SK-N-SH (cell line): ENCODE data around the gene MFAP4. TPM values are rescaled to one million over a fixed set of nuclear protein-coding genes. Genes with fewer than 3 reads are reported as not detected.
A peak's percentile ranks its signal among the peaks of the same experiment; 100 is the strongest.

Experiments used
- CTCF ChIA-PET: fragments of 300-600, 350-600 bp; formaldehyde crosslinking; extraction: SDS; loops from one replicate; lab custom pipeline; 2021; lab: Yijun Ruan, JAX
- POLR2A ChIA-PET: fragments of 350-600 bp; sonication (Branson Sonifier 250); formaldehyde crosslinking; extraction: SDS; loops from one replicate; lab custom pipeline; 2020; ENCODE audit warnings: antibody characterized with exemption, inconsistent platforms; lab: Yijun Ruan, JAX
- DNase-seq: peaks from one replicate; pipeline ENCODE4 v3.0.0; 2012
- H2AFZ ChIP-seq: fragments of 200-600 bp; sonication (generic); 2 replicates; pipeline ENCODE4 v1.8.1; 2016; ENCODE audit warnings: antibody characterized with exemption, mild to moderate bottlenecking, low read depth
- H3F3A ChIP-seq: fragments of 200-600 bp; sonication (generic); replicated peaks from 2 replicates; pipeline ENCODE3; 2016; ENCODE audit warnings: antibody characterized with exemption, mild to moderate bottlenecking; ENCODE audit not compliant: insufficient read depth
- H3K27ac ChIP-seq, 2 experiments: fragments of 200-500 bp in 1 of 2; fragments of 200-600 bp in 1 of 2; sonication (Bioruptor generic) in 1 of 2; sonication (generic), shearing (Covaris generic) in 1 of 2; 2 replicates each; pipeline versions ENCODE4 v1.5.1 to v1.6.1; 2014 to 2016; ENCODE audit warnings: low read depth in 2 of 2, inconsistent platforms in 1 of 2, low read length in 1 of 2, mild to moderate bottlenecking in 1 of 2, mixed read lengths in 1 of 2
- H3K27me3 ChIP-seq: fragments of 200-600 bp; sonication (generic), shearing (Covaris generic); 2 replicates; pipeline ENCODE4 v1.6.1; 2016; ENCODE audit warnings: mixed run types; ENCODE audit not compliant: insufficient read depth
- H3K36me3 ChIP-seq, 2 experiments: fragments of 200-500 bp in 1 of 2; fragments of 200-600 bp in 1 of 2; sonication (Bioruptor generic) in 1 of 2; sonication (generic) in 1 of 2; replicated peaks in 1 of 2; 2 replicates each; pipeline versions ENCODE3 to v1.5.1; 2014 to 2016; ENCODE audit warnings: low read length in 1 of 2, mild to moderate bottlenecking in 1 of 2; ENCODE audit not compliant: insufficient read depth in 2 of 2, control insufficient read depth in 1 of 2
- H3K4me1 ChIP-seq, 2 experiments: fragments of 200-500 bp in 1 of 2; fragments of 200-600 bp in 1 of 2; sonication (Bioruptor generic) in 1 of 2; sonication (generic), shearing (Covaris generic) in 1 of 2; 2 replicates each; pipeline versions ENCODE4 v1.5.1 to v1.6.1; 2014 to 2016; ENCODE audit warnings: low read depth in 1 of 2, low read length in 1 of 2, mixed run types in 1 of 2; ENCODE audit not compliant: insufficient read depth in 2 of 2, control insufficient read depth in 1 of 2
- H3K4me2 ChIP-seq: fragments of 200-600 bp; sonication (generic), shearing (Covaris generic); 2 replicates; pipeline ENCODE4 v1.6.1; 2017; ENCODE audit warnings: mixed run types
- H3K4me3 ChIP-seq, 2 experiments: fragments of 200-500 bp in 1 of 2; fragments of 200-600 bp in 1 of 2; sonication (Bioruptor generic) in 1 of 2; sonication (generic), shearing (Covaris generic) in 1 of 2; 2 replicates each; pipeline versions ENCODE4 v1.5.1 to v1.8.1; 2014 to 2016; ENCODE audit warnings: low read depth in 2 of 2, inconsistent platforms in 1 of 2, low read length in 1 of 2, mild to moderate bottlenecking in 1 of 2, mixed read lengths in 1 of 2, moderate library complexity in 1 of 2
- H3K79me2 ChIP-seq: fragments of 200-600 bp; sonication (generic); 2 replicates; pipeline ENCODE4 v1.8.1; 2017; ENCODE audit warnings: mild to moderate bottlenecking; ENCODE audit not compliant: insufficient read depth
- H3K9ac ChIP-seq: fragments of 200-600 bp; sonication (generic); 2 replicates; pipeline ENCODE4 v1.6.1; 2017; ENCODE audit warnings: mixed run types
- H3K9me2 ChIP-seq: fragments of 200-600 bp; sonication (generic); 2 replicates; pipeline ENCODE4 v1.6.1; 2017; ENCODE audit warnings: mixed run types
- H3K9me3 ChIP-seq: fragments of 200-600 bp; sonication (generic); 2 replicates; pipeline ENCODE4 v1.6.1; 2017; ENCODE audit warnings: mixed run types, mild to moderate bottlenecking, moderate library complexity
- H4K20me1 ChIP-seq: fragments of 200-600 bp; sonication (generic); 2 replicates; pipeline ENCODE4 v1.6.1; 2017; ENCODE audit warnings: mild to moderate bottlenecking, mixed run types; ENCODE audit not compliant: insufficient read depth
- EP300 ChIP-seq, 2 experiments: IDR thresholded peaks; 2 replicates each; pipeline versions ENCODE4 v1.4.0 to v1.6.1; 2012; ENCODE audit warnings: borderline replicate concordance in 1 of 2, low read depth in 1 of 2, low read length in 1 of 2
- EZH2phosphoT487 ChIP-seq: fragments of 200-600 bp; sonication (generic); IDR thresholded peaks from 2 replicates; pipeline ENCODE4 v1.6.1; 2017; ENCODE audit warnings: low read depth, mixed run types, mild to moderate bottlenecking, antibody characterized with exemption, moderate library complexity, borderline replicate concordance
- FOSL2 ChIP-seq: IDR thresholded peaks from 2 replicates; pipeline ENCODE4 v1.4.0; 2012; ENCODE audit warnings: low read depth, mild to moderate bottlenecking, moderate library complexity, borderline replicate concordance
- FOXJ3 ChIP-seq: sonication (generic); formaldehyde crosslinking; IDR thresholded peaks from 2 replicates; pipeline ENCODE4 v1.5.1; 2020; ENCODE audit warnings: mild to moderate bottlenecking, missing genetic modification reagents
- GABPA ChIP-seq: IDR thresholded peaks from 2 replicates; pipeline ENCODE4 v1.4.0; 2012; ENCODE audit warnings: low read depth, mild to moderate bottlenecking
- GATA2 ChIP-seq: sonication (generic); formaldehyde crosslinking; IDR thresholded peaks from 2 replicates; pipeline ENCODE4 v1.5.0; 2020; ENCODE audit warnings: mild to moderate bottlenecking, missing genetic modification reagents
- JUND ChIP-seq: IDR thresholded peaks from 2 replicates; pipeline ENCODE4 v1.4.0; 2012
- MEF2A ChIP-seq: IDR thresholded peaks from 2 replicates; pipeline ENCODE4 v1.4.0; 2012; ENCODE audit warnings: low read depth, borderline replicate concordance
- MXI1 ChIP-seq: IDR thresholded peaks from 2 replicates; pipeline ENCODE4 v1.6.1; 2012; ENCODE audit warnings: mild to moderate bottlenecking, low read depth, low read length, improper control_type of control experiment
- NFIC ChIP-seq: IDR thresholded peaks from 2 replicates; pipeline ENCODE4 v1.4.0; 2012; ENCODE audit warnings: borderline replicate concordance
- NRF1 ChIP-seq: IDR thresholded peaks from 2 replicates; pipeline ENCODE4 v1.6.1; 2012; ENCODE audit warnings: low read depth, mild to moderate bottlenecking, low read length
- POLR2AphosphoS5 ChIP-seq: IDR thresholded peaks from 2 replicates; pipeline ENCODE4 v1.6.1; 2012; ENCODE audit warnings: low read depth, low read length
- RAD21 ChIP-seq: IDR thresholded peaks from 2 replicates; pipeline ENCODE4 v1.6.1; 2012; ENCODE audit warnings: mild to moderate bottlenecking, low read length
- RFX5 ChIP-seq: IDR thresholded peaks from 2 replicates; pipeline ENCODE4 v1.6.1; 2012; ENCODE audit warnings: mild to moderate bottlenecking, improper control_type of control experiment, low read length
- RXRA ChIP-seq: IDR thresholded peaks from 2 replicates; pipeline ENCODE4 v1.4.0; 2012; ENCODE audit warnings: low read depth, mild to moderate bottlenecking, borderline replicate concordance
- SIN3A ChIP-seq: IDR thresholded peaks from 2 replicates; pipeline ENCODE4 v1.6.1; 2012; ENCODE audit warnings: low read depth, mild to moderate bottlenecking, low read length, moderate library complexity, borderline replicate concordance
- SMC3 ChIP-seq: IDR thresholded peaks from 2 replicates; pipeline ENCODE4 v1.6.1; 2012; ENCODE audit warnings: low read depth, low read length, improper control_type of control experiment
- TAF1 ChIP-seq: IDR thresholded peaks from 2 replicates; pipeline ENCODE4 v1.6.1; 2012; ENCODE audit warnings: low read depth, mild to moderate bottlenecking, low read length, moderate library complexity, borderline replicate concordance
- TCF12 ChIP-seq: IDR thresholded peaks from 2 replicates; pipeline ENCODE4 v1.4.0; 2012
- YY1 ChIP-seq: IDR thresholded peaks from 2 replicates; pipeline ENCODE4 v1.4.0; 2012; ENCODE audit warnings: low read depth, mild to moderate bottlenecking
- WGBS: methylation state at CpG from one replicate; pipeline ENCODE4 v1.1.6; 2017; ENCODE audit warnings: low lambda C conversion rate; 5-methylcytosine and 5-hydroxymethylcytosine counted together
- polyA plus RNA-seq, 3 experiments: library from polyadenylated mRNA; depleted of rRNA; stranded (reverse); fragments of >200 nt; gene quantifications; 2 replicates each; pipeline ENCODE4 v1.2.3, GENCODE V29; 2012
- TF ChIP-seq, protein P1 (sequence below): fragments of 150-350 bp; IDR thresholded peaks from 2 replicates; pipeline ENCODE4 v1.6.1; 2017; ENCODE audit warnings: antibody characterized with exemption, low read length, low read depth, borderline replicate concordance
- TF ChIP-seq, protein P2 (sequence below): IDR thresholded peaks from 2 replicates; pipeline ENCODE4 v1.6.1; 2012; ENCODE audit warnings: mild to moderate bottlenecking, low read depth, low read length, moderate library complexity
- TF ChIP-seq, protein P3 (sequence below): IDR thresholded peaks from 2 replicates; pipeline ENCODE4; 2012

MFAP4 gene
- polyA plus RNA-seq, 1 of the 3 experiments (the other 2 are of a cell fraction), result 120 TPM

DNA sequence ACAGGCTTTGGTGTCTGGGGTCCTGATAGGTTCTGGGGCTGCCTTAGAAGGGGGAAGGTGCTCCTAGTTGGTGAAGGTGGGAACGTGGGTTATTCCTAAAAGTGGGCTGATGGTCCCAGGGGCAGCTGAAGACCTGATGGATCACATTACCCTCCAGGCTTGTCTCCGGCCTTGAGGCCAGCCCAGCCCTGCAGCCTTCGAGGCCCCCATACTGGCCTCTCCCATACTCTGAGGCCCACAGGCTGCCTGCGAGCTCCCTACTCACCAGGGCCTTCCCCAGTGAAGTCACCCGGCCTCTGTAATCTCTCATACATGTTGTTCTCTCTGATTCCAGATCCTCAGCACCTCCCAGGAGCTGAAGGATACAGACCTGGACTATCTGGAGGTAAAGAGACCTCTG, 26.8 kb upstream of the MFAP4 start:
- peaks cover 30 to 40% of the 10 kb centered on the region in 2 experiments; a peak in 3 of 4 replicates for H3K4me1 ChIP-seq
- ChIA-PET CTCF (interaction anchor here (1.3 to 7.4 kb wide), 2 partner anchors 34 to 50 kb away, joined by 5 to 79 read pairs; partner anchors contain the start of gene B9D1), POLR2A (interaction anchor here (1.0 kb wide), 1 partner anchor 14 kb away, joined by 3 read pairs; no protein-coding TSS in a partner anchor)
- H2AFZ ChIP-seq, result no peak overlapping the region
- H3K9ac ChIP-seq, result no peak overlapping the region
- peaks cover 4% of the 10 kb centered on the region; the same call in 1 of the 2 replicates for H3K79me2 ChIP-seq
- peaks cover 25% of the 10 kb centered on the region for H3F3A ChIP-seq
- H3K4me2 ChIP-seq, result no peak overlapping the region
- no peaks in the 10 kb centered on the region for H3K27me3 ChIP-seq
- H3K4me3 ChIP-seq, result no peak overlapping the region
- no peak for DNase-seq
- H3K9me2 ChIP-seq, result no peaks in the 10 kb centered on the region
- TF ChIP-seq RXRA (no peak), POLR2AphosphoS5 (no peak), SIN3A (no peak), YY1 (no peak), RAD21 (no peak), RFX5 (no peak), EZH2phosphoT487 (no peak), FOSL2 (no peak), JUND (no peak), NFIC (no peak)
- TF ChIP-seq, protein P1, sequence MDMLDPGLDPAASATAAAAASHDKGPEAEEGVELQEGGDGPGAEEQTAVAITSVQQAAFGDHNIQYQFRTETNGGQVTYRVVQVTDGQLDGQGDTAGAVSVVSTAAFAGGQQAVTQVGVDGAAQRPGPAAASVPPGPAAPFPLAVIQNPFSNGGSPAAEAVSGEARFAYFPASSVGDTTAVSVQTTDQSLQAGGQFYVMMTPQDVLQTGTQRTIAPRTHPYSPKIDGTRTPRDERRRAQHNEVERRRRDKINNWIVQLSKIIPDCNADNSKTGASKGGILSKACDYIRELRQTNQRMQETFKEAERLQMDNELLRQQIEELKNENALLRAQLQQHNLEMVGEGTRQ, result no peak
- TF ChIP-seq, all 33 proteins: peak for 0
- Histone ChIP-seq H4K20me1 (no peaks in the 10 kb centered on the region), H3K36me3 (peaks cover 0 to 12% of the 10 kb centered on the region in 2 experiments), H3K27ac (no peak overlapping the region; a peak in 1 of 4 replicates), H3K9me3 (no peaks in the 10 kb centered on the region)
- WGBS, result 98% methylated on average over 5 of the region's 5 CpGs

DNA sequence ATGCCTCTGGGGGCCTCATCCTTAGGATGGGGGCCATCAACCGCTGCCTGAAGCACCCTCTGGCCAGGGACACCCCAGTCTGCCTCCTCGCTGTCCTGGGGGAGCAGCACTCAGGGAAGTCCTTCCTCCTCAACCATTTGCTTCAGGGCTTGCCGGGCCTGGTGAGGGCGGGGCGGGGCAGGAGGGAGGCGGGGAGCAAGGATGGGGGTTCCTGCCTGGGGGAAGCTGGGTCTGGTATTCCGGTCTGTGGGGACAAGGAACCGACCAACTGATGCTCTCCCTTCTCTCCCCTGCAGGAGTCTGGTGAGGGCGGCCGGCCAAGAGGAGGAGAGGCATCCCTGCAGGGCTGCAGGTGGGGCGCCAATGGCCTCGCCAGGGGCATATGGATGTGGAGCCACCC, 26.0 kb upstream of the MFAP4 start:
- Histone ChIP-seq H3K4me3 (no peak overlapping the region), H3K4me2 (0 out of 2 replicates have a peak overlapping the region, but pooled peaks have one; percentile 90), H3K27me3 (no peaks in the 10 kb centered on the region), H4K20me1 (no peaks in the 10 kb centered on the region), H2AFZ (no peak overlapping the region), H3K9ac (no peak overlapping the region), H3F3A (peaks cover 18% of the 10 kb centered on the region), H3K4me1 (peaks cover 23 to 40% of the 10 kb centered on the region in 2 experiments; a peak in 3 of 4 replicates), H3K9me2 (no peaks in the 10 kb centered on the region), H3K27ac (no peak overlapping the region), H3K9me3 (no peaks in the 10 kb centered on the region), H3K36me3 (peaks cover 0 to 12% of the 10 kb centered on the region in 2 experiments), H3K79me2 (peaks cover 4% of the 10 kb centered on the region; the same call in 1 of the 2 replicates)
- 88% methylated on average over 6 of the region's 12 CpGs for WGBS
- ChIA-PET CTCF (interaction anchor here (2.5 to 7.4 kb wide), 3 partner anchors 20 to 49 kb away, joined by 8 to 79 read pairs (median 21); partner anchors contain the start of gene B9D1), POLR2A (interaction anchor here (3.0 kb wide), 1 partner anchor 35 kb away, joined by 22 read pairs; the partner anchor contains the start of gene MAPK7)
- TF ChIP-seq GABPA (no peak), TAF1 (no peak), SIN3A (no peak), MXI1 (no peak), MEF2A (no peak), NRF1 (no peak), EP300 (IDR thresholded peaks at IDR 0.05; ENCODE audit: borderline replicate concordance in 1 of 2, low read depth in 1 of 2, low read length in 1 of 2) (no peak), GATA2 (CRISPR knock-in tag) (no peak), JUND (no peak), TCF12 (no peak), FOXJ3 (CRISPR knock-in tag) (no peak), NFIC (no peak), RFX5 (no peak), EZH2phosphoT487 (no peak), YY1 (no peak), SMC3 (no peak)
- TF ChIP-seq, protein P2, sequence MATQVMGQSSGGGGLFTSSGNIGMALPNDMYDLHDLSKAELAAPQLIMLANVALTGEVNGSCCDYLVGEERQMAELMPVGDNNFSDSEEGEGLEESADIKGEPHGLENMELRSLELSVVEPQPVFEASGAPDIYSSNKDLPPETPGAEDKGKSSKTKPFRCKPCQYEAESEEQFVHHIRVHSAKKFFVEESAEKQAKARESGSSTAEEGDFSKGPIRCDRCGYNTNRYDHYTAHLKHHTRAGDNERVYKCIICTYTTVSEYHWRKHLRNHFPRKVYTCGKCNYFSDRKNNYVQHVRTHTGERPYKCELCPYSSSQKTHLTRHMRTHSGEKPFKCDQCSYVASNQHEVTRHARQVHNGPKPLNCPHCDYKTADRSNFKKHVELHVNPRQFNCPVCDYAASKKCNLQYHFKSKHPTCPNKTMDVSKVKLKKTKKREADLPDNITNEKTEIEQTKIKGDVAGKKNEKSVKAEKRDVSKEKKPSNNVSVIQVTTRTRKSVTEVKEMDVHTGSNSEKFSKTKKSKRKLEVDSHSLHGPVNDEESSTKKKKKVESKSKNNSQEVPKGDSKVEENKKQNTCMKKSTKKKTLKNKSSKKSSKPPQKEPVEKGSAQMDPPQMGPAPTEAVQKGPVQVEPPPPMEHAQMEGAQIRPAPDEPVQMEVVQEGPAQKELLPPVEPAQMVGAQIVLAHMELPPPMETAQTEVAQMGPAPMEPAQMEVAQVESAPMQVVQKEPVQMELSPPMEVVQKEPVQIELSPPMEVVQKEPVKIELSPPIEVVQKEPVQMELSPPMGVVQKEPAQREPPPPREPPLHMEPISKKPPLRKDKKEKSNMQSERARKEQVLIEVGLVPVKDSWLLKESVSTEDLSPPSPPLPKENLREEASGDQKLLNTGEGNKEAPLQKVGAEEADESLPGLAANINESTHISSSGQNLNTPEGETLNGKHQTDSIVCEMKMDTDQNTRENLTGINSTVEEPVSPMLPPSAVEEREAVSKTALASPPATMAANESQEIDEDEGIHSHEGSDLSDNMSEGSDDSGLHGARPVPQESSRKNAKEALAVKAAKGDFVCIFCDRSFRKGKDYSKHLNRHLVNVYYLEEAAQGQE, result no peak
- TF ChIP-seq, protein P3, sequence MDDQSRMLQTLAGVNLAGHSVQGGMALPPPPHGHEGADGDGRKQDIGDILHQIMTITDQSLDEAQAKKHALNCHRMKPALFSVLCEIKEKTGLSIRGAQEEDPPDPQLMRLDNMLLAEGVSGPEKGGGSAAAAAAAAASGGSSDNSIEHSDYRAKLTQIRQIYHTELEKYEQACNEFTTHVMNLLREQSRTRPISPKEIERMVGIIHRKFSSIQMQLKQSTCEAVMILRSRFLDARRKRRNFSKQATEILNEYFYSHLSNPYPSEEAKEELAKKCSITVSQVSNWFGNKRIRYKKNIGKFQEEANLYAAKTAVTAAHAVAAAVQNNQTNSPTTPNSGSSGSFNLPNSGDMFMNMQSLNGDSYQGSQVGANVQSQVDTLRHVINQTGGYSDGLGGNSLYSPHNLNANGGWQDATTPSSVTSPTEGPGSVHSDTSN, result no peak
- DNase-seq, result no peak
